Keratinocyte (primary cell): Measurements from ENCODE around the gene OPRD1. TPM values are rescaled to one million over a fixed set of nuclear protein-coding genes. Genes with fewer than 3 reads are reported as not detected.

Experiments
- DNase-seq: peaks from one replicate; pipeline ENCODE4 v3.0.0-alpha.2; 2011; ENCODE audit warnings: low read depth, missing footprints, low spot score
- FAIRE-seq: peaks from 2 replicates; lab custom pipeline; 2011; peaks lifted over from hg19 to GRCh38; lab: Jason Lieb, UNC
- H2AFZ ChIP-seq: 2 replicates; pipeline ENCODE4 v1.6.0; 2012; ENCODE audit warnings: low read length, control low read depth, inconsistent platforms; ENCODE audit not compliant: control insufficient read depth
- H3K27ac ChIP-seq: 2 replicates; pipeline ENCODE4 v1.5.1; 2011; ENCODE audit warnings: low read length; ENCODE audit not compliant: control insufficient read depth, insufficient read depth
- H3K27me3 ChIP-seq: 3 replicates; pipeline ENCODE4 v1.6.0; 2011; ENCODE audit warnings: low read length; ENCODE audit not compliant: control insufficient read depth, insufficient read depth; ENCODE audit errors: extremely low read depth
- H3K36me3 ChIP-seq, 2 experiments: 2 replicates in 1 of 2; 3 replicates in 1 of 2; pipeline ENCODE4 v1.5.1; 2011; ENCODE audit warnings: low read length in 2 of 2, mild to moderate bottlenecking in 1 of 2; ENCODE audit not compliant: control insufficient read depth in 2 of 2, insufficient read depth in 2 of 2; ENCODE audit errors: extremely low read depth in 1 of 2
- H3K4me1 ChIP-seq: 3 replicates; pipeline ENCODE4 v1.5.1; 2011; ENCODE audit warnings: low read length; ENCODE audit not compliant: control insufficient read depth, insufficient read depth; ENCODE audit errors: extremely low read depth
- H3K4me2 ChIP-seq: 3 replicates; pipeline ENCODE4 v1.6.0; 2011; ENCODE audit warnings: low read depth, low read length; ENCODE audit not compliant: control insufficient read depth, insufficient read depth; ENCODE audit errors: extremely low read depth
- H3K4me3 ChIP-seq, 3 experiments: fragments of 200-600 bp in 1 of 3; sonication (generic) in 1 of 3; 2 replicates in 2 of 3; 3 replicates in 1 of 3; pipeline ENCODE4 v1.5.1; 2011 to 2016; ENCODE audit warnings: low read length in 3 of 3, mild to moderate bottlenecking in 3 of 3, control low read depth in 2 of 3, inconsistent platforms in 1 of 3, low read depth in 1 of 3, mixed read lengths in 1 of 3, mixed run types in 1 of 3, moderate library complexity in 1 of 3; ENCODE audit not compliant: control insufficient read depth in 2 of 3, insufficient read depth in 2 of 3; ENCODE audit errors: extremely low read depth in 1 of 3
- H3K79me2 ChIP-seq: 2 replicates; pipeline ENCODE4 v1.6.0; 2012; ENCODE audit warnings: low read length; ENCODE audit not compliant: control insufficient read depth, insufficient read depth
- H3K9ac ChIP-seq: 3 replicates; pipeline ENCODE4 v1.6.0; 2011; ENCODE audit warnings: low read length; ENCODE audit not compliant: control insufficient read depth, insufficient read depth; ENCODE audit errors: extremely low read depth
- H3K9me1 ChIP-seq: 3 replicates; pipeline ENCODE4 v1.6.0; 2011; ENCODE audit warnings: low read length; ENCODE audit not compliant: control insufficient read depth, insufficient read depth; ENCODE audit errors: extremely low read depth
- H3K9me3 ChIP-seq: 2 replicates; pipeline ENCODE4 v1.5.1; 2012; ENCODE audit warnings: low read depth, low read length; ENCODE audit not compliant: control insufficient read depth
- H4K20me1 ChIP-seq: 3 replicates; pipeline ENCODE4 v1.6.0; 2011; ENCODE audit warnings: low read length; ENCODE audit not compliant: control insufficient read depth, insufficient read depth; ENCODE audit errors: extremely low read depth
- EZH2 ChIP-seq: IDR thresholded peaks from one replicate; pipeline ENCODE4 v1.6.1; 2012; ENCODE audit warnings: inconsistent platforms, mild to moderate bottlenecking, low read length, moderate library complexity
- dilution Hi-C: fragments of 300-500 bp; cut with MboI; formaldehyde crosslinking; loops from one replicate; pipeline ENCODE4 v1.7.0; 2020; ENCODE audit warnings: low sequenced_read_pairs; ENCODE audit not compliant: extremely low pct_ligation_motif_present
- polyA plus RNA-seq, 5 experiments: library from polyadenylated mRNA; depleted of rRNA in 3 of 5; stranded (reverse) in 3 of 5; stranded (forward) in 1 of 5; unstranded in 1 of 5; fragments of >200 nt; gene quantifications; 1 replicate in 1 of 5; 2 replicates in 3 of 5; 3 replicates in 1 of 5; pipeline versions ENCODE4 v1.2.1 to v1.2.3, GENCODE V29; 2011 to 2012; ENCODE audit warnings: missing spikeins in 2 of 5, low read depth in 1 of 5, low replicate concordance in 1 of 5
- TF ChIP-seq, protein P1 (sequence below), 3 experiments: IDR thresholded peaks in 1 of 3; conservative IDR thresholded peaks in 1 of 3; optimal IDR thresholded peaks in 1 of 3; 2 replicates in 2 of 3; 3 replicates in 1 of 3; pipeline versions ENCODE3 to v1.5.1; 2011; ENCODE audit warnings: low read length in 3 of 3, mild to moderate bottlenecking in 3 of 3, moderate library complexity in 2 of 3, control low read depth in 1 of 3, inconsistent platforms in 1 of 3; ENCODE audit not compliant: insufficient read depth in 2 of 3; ENCODE audit errors: extremely low read depth in 1 of 3

OPRD1 gene
- polyA plus RNA-seq, 1 donor (not counting 4 experiments of a cell fraction or from before 2014, with no cell fraction given) = not detected

DNA sequence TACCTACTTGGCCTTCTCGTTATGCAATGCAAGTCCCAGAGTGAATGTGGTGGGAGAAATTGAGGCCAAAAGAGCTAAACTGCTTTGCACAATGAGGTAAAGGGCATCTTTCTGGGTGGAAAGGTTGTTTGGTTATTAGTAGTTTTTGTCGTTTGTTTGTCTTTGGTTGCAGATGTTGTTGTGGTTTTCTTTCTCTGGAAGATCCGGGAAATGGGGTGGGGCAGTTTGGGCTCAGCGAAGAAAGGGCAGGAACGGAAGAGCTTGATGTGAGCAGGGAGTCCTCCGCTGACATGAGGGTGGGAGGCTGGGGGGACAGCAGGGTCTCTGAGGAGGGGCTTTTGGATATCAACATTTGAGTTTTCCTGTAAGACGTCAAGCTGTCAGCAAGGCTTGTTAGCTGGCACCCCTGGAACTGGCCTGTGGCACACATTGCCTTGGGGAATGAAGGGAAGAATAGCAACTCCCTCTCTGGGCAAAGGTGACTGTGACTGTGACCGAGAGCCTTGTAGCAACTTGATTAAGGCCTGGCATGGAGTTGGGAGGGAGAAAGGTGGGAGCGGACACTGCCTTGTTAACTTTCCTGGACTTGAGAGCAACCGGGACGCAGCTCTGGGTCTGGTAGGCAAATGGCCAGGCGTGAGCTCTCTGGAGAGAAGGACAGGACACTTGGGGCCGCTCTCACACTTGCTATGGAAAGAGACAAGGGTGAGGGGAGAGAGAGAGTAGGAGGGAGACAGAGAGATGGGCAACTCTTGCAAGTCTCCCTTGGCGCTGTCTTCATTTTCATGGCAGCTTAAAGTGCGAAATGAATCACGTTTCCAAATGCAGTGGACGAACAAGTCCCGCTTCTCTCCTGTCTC, 15.4 kb upstream of the OPRD1 start:
- Histone ChIP-seq H4K20me1 (no peaks in the 10 kb centered on the region), H3K9me1 (no peaks in the 10 kb centered on the region), H3K9me3 (no peaks in the 10 kb centered on the region), H3K79me2 (no peaks in the 10 kb centered on the region), H3K9ac (no peak overlapping the region), H3K4me3 (no peak overlapping the region), H3K27ac (no peak overlapping the region), H3K36me3 (no peaks in the 10 kb centered on the region), H3K27me3 (no peaks in the 10 kb centered on the region), H2AFZ (no peak overlapping the region), H3K4me2 (no peak overlapping the region), H3K4me1 (no peaks in the 10 kb centered on the region)
- FAIRE-seq (no peak), DNase-seq (no peak)
- TF ChIP-seq, protein P1, sequence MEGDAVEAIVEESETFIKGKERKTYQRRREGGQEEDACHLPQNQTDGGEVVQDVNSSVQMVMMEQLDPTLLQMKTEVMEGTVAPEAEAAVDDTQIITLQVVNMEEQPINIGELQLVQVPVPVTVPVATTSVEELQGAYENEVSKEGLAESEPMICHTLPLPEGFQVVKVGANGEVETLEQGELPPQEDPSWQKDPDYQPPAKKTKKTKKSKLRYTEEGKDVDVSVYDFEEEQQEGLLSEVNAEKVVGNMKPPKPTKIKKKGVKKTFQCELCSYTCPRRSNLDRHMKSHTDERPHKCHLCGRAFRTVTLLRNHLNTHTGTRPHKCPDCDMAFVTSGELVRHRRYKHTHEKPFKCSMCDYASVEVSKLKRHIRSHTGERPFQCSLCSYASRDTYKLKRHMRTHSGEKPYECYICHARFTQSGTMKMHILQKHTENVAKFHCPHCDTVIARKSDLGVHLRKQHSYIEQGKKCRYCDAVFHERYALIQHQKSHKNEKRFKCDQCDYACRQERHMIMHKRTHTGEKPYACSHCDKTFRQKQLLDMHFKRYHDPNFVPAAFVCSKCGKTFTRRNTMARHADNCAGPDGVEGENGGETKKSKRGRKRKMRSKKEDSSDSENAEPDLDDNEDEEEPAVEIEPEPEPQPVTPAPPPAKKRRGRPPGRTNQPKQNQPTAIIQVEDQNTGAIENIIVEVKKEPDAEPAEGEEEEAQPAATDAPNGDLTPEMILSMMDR (optimal IDR thresholded peaks at IDR 0.05 in 1 of 3, IDR thresholded peaks at IDR 0.05 in 1 of 3, conservative IDR thresholded peaks at IDR 0.05 in 1 of 3; ENCODE audit: extremely low read depth in 1 of 3, insufficient read depth in 2 of 3, low read length in 3 of 3) = no peak
- no peak for TF ChIP-seq EZH2
- dilution Hi-C loops = loop anchor here (10.0 kb wide), 1 partner anchor 48 kb away; no protein-coding TSS in a partner anchor

DNA sequence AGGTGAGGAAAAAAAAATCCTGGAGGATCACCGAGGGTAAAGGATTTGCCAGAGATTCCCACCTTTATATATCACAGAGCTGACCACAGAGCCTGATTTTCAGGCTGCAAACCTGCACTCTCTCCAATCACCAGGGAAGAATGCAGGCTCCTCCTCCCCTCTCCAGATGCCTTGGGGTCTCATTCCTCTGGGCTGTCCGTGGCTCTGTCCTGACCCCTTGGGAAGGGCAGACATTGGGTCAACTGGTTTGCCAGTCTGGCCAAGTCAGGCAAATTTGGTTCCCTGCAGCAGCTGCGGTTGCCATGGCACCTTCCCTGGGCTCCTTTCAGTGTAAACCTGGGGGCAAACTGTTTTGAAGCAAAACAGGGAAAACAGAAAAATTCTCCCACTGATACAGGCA, 11.6 kb upstream of the OPRD1 start:
- TF ChIP-seq EZH2 = no peak
- TF ChIP-seq, protein P1 (optimal IDR thresholded peaks at IDR 0.05 in 1 of 3, IDR thresholded peaks at IDR 0.05 in 1 of 3, conservative IDR thresholded peaks at IDR 0.05 in 1 of 3; ENCODE audit: extremely low read depth in 1 of 3, insufficient read depth in 2 of 3, low read length in 3 of 3) = no peak
- dilution Hi-C loops = no loop called here
- H3K4me1 ChIP-seq = peaks cover 6% of the 10 kb centered on the region

More for the DNA sequence above, 11.6 kb upstream of the OPRD1 start:
- H3K9me3 ChIP-seq = peaks cover 1% of the 10 kb centered on the region
- H2AFZ ChIP-seq = no peak overlapping the region
- H3K27me3 ChIP-seq = no peaks in the 10 kb centered on the region
- no peak overlapping the region for H3K4me2 ChIP-seq
- no peak overlapping the region for H3K4me3 ChIP-seq
- no peaks in the 10 kb centered on the region for H4K20me1 ChIP-seq
- FAIRE-seq = no peak
- no peak overlapping the region for H3K27ac ChIP-seq
- H3K36me3 ChIP-seq = no peaks in the 10 kb centered on the region
- no peak overlapping the region for H3K9ac ChIP-seq
- DNase-seq = no peak
- no peaks in the 10 kb centered on the region for H3K9me1 ChIP-seq
- H3K79me2 ChIP-seq = no peaks in the 10 kb centered on the region
